Measurements from ENCODE around the gene CNTFR.

GRCh38 chr9:34585946-34586669 lies 3.4 kb downstream of the CNTFR start:
- TF ChIP-seq CTCF (IDR thresholded peaks at IDR 0.05; ENCODE audit: insufficient read depth, low read depth, low read length) (no peak), EZH2 (IDR thresholded peaks at IDR 0.05; ENCODE audit: insufficient read depth, low read length) (no peak)

Data from astrocyte (in vitro differentiated cells and primary cell).